IMR-90 (cell line): ENCODE data around the gene FOXC1. TPM values are rescaled to one million over a fixed set of nuclear protein-coding genes. Genes with fewer than 3 reads are reported as not detected.

Experiments
- ATAC-seq: fragments of 200-7000 bp; cut with Tn5 transposase; 2 replicates; pipeline ENCODE4 v1.9.1; 2020; ENCODE audit warnings: low read depth, mild to moderate bottlenecking, moderate library complexity
- BruUV-seq: library from RNA; stranded (reverse); fragments of 400-500 nt; replicated peaks from 2 replicates; lab custom pipeline; 2021; lab: Mats Ljungman, UMichigan
- CTCF ChIA-PET: fragments of 300-600 bp; formaldehyde crosslinking; extraction: SDS; loops from one replicate; lab custom pipeline; 2021; ENCODE audit warnings: antibody characterized with exemption; lab: Yijun Ruan, JAX
- POLR2A ChIA-PET: fragments of 300-600 bp; sonication (Branson Sonifier 250); formaldehyde crosslinking; loops from one replicate; lab custom pipeline; 2022; ENCODE audit warnings: antibody characterized with exemption; ENCODE audit not compliant: unreplicated experiment; lab: Charles Lee
- DNase-seq: peaks from one replicate; pipeline ENCODE4 v3.0.0; 2013
- H2AFZ ChIP-seq: replicated peaks from 2 replicates; pipeline ENCODE3; 2013; ENCODE audit warnings: low read length, mild to moderate bottlenecking; ENCODE audit not compliant: poor library complexity
- H2AK5ac ChIP-seq: 2 replicates; pipeline ENCODE4 v1.6.1; 2013; ENCODE audit warnings: low read depth, low read length, inconsistent platforms
- H2AK9ac ChIP-seq: replicated peaks from 2 replicates; pipeline ENCODE3; 2013; ENCODE audit warnings: mild to moderate bottlenecking, low read depth, low read length, moderate library complexity; ENCODE audit not compliant: poor library complexity
- H2BK120ac ChIP-seq: 2 replicates; pipeline ENCODE4 v1.6.1; 2013; ENCODE audit warnings: low read depth, low read length, inconsistent platforms
- H2BK15ac ChIP-seq: 3 replicates; pipeline ENCODE4 v1.6.1; 2013; ENCODE audit warnings: low read depth, low read length, inconsistent platforms
- H2BK20ac ChIP-seq: 2 replicates; pipeline ENCODE4 v1.6.1; 2013; ENCODE audit warnings: low read depth, mild to moderate bottlenecking, inconsistent platforms, low read length, moderate library complexity
- H2BK5ac ChIP-seq: 2 replicates; pipeline ENCODE4 v1.6.1; 2013; ENCODE audit warnings: mild to moderate bottlenecking, low read depth, low read length, inconsistent platforms; ENCODE audit not compliant: poor library complexity, severe bottlenecking
- H3K14ac ChIP-seq: replicated peaks from 2 replicates; pipeline ENCODE4 v1.6.1; 2013; ENCODE audit warnings: low read depth, low read length, inconsistent platforms
- H3K18ac ChIP-seq: 2 replicates; pipeline ENCODE4 v1.6.1; 2013; ENCODE audit warnings: low read depth, low read length, control low read depth
- H3K23ac ChIP-seq: 2 replicates; pipeline ENCODE4 v1.6.1; 2013; ENCODE audit warnings: low read depth, low read length, inconsistent platforms
- H3K27ac ChIP-seq: 2 replicates; pipeline ENCODE4 v1.5.1; 2013; ENCODE audit warnings: mild to moderate bottlenecking, control low read depth, low read length; ENCODE audit not compliant: insufficient read depth
- H3K27me3 ChIP-seq: 2 replicates; pipeline ENCODE4 v1.6.1; 2013; ENCODE audit warnings: low read length; ENCODE audit not compliant: control insufficient read depth, insufficient read depth
- H3K36me3 ChIP-seq: 2 replicates; pipeline ENCODE4 v1.6.1; 2013; ENCODE audit warnings: low read length, mixed read lengths; ENCODE audit not compliant: control insufficient read depth, insufficient read depth
- H3K4ac ChIP-seq: 2 replicates; pipeline ENCODE4 v1.6.1; 2013; ENCODE audit warnings: low read depth, low read length, inconsistent platforms
- H3K4me1 ChIP-seq: 2 replicates; pipeline ENCODE4 v1.6.1; 2013; ENCODE audit warnings: low read length, mixed read lengths; ENCODE audit not compliant: control insufficient read depth, insufficient read depth
- H3K4me2 ChIP-seq: 2 replicates; pipeline ENCODE4 v1.6.1; 2013; ENCODE audit warnings: low read depth, mild to moderate bottlenecking, control low read depth, low read length, moderate library complexity
- H3K4me3 ChIP-seq: 2 replicates; pipeline ENCODE4 v1.5.1; 2013; ENCODE audit warnings: low read depth, mild to moderate bottlenecking, control low read depth, low read length, moderate library complexity; ENCODE audit not compliant: insufficient read depth
- H3K56ac ChIP-seq: 2 replicates; pipeline ENCODE4 v1.6.1; 2013; ENCODE audit warnings: low read length, inconsistent platforms; ENCODE audit not compliant: insufficient read depth; ENCODE audit errors: extremely low read depth
- H3K79me1 ChIP-seq, 2 experiments: 2 replicates each; pipeline ENCODE4 v1.6.1; 2013; ENCODE audit warnings: low read length in 2 of 2, inconsistent platforms in 1 of 2, low read depth in 1 of 2
- H3K9ac ChIP-seq: 2 replicates; pipeline ENCODE4 v1.6.1; 2013; ENCODE audit warnings: low read depth, low read length, control low read depth
- H3K9me1 ChIP-seq: 2 replicates; pipeline ENCODE4 v1.6.1; 2013; ENCODE audit warnings: low read length, inconsistent platforms; ENCODE audit not compliant: insufficient read depth
- H3K9me3 ChIP-seq: 2 replicates; pipeline ENCODE4 v1.6.1; 2013; ENCODE audit warnings: low read length; ENCODE audit not compliant: control insufficient read depth, insufficient read depth
- H4K20me1 ChIP-seq: 2 replicates; pipeline ENCODE4 v1.6.1; 2013; ENCODE audit warnings: low read length, inconsistent platforms; ENCODE audit not compliant: insufficient read depth
- H4K5ac ChIP-seq: 2 replicates; pipeline ENCODE4 v1.6.1; 2013; ENCODE audit warnings: mild to moderate bottlenecking, low read depth, low read length, control low read depth
- H4K8ac ChIP-seq, 2 experiments: 2 replicates each; pipeline ENCODE4 v1.6.1; 2013; ENCODE audit warnings: low read depth in 2 of 2, low read length in 2 of 2, control low read depth in 1 of 2, inconsistent platforms in 1 of 2
- H4K91ac ChIP-seq: 2 replicates; pipeline ENCODE4 v1.6.1; 2013; ENCODE audit warnings: low read depth, low read length, inconsistent platforms; ENCODE audit not compliant: insufficient read depth
- BHLHE40 ChIP-seq: fragments of 150-350 bp; IDR thresholded peaks from 2 replicates; pipeline ENCODE4 v1.6.1; 2016; ENCODE audit warnings: mild to moderate bottlenecking, low read depth, low read length
- CEBPB ChIP-seq: IDR thresholded peaks from 2 replicates; pipeline ENCODE4 v1.6.1; 2012; ENCODE audit warnings: low read depth, low read length, improper control_type of control experiment
- CHD1 ChIP-seq: IDR thresholded peaks from 2 replicates; pipeline ENCODE4 v1.6.1; 2012; ENCODE audit warnings: low read depth, low read length, improper control_type of control experiment
- FOS ChIP-seq: fragments of 150-350 bp; IDR thresholded peaks from 2 replicates; pipeline ENCODE4 v1.6.1; 2016; ENCODE audit warnings: low read depth, low read length
- MAZ ChIP-seq: IDR thresholded peaks from 2 replicates; pipeline ENCODE4 v1.6.1; 2012; ENCODE audit warnings: low read depth, mild to moderate bottlenecking, low read length, improper control_type of control experiment, moderate library complexity, borderline replicate concordance
- MXI1 ChIP-seq: IDR thresholded peaks from 2 replicates; pipeline ENCODE4 v1.6.1; 2012; ENCODE audit warnings: low read depth, mild to moderate bottlenecking, low read length, moderate library complexity, borderline replicate concordance
- NFE2L2 ChIP-seq: fragments of 150-350 bp; IDR thresholded peaks from 2 replicates; pipeline ENCODE4 v1.6.1; 2016; ENCODE audit warnings: low read depth, mild to moderate bottlenecking, low read length
- RAD21 ChIP-seq: IDR thresholded peaks from 2 replicates; pipeline ENCODE4 v1.6.1; 2012; ENCODE audit warnings: low read length, improper control_type of control experiment
- RFX5 ChIP-seq: IDR thresholded peaks from 2 replicates; pipeline ENCODE4 v1.8.0; 2012; ENCODE audit warnings: low read depth, mild to moderate bottlenecking, low read length, moderate library complexity
- SMC3 ChIP-seq: fragments of 150-350 bp; IDR thresholded peaks from 2 replicates; pipeline ENCODE4 v1.6.1; 2016; ENCODE audit warnings: low read depth, mild to moderate bottlenecking, antibody characterized with exemption, low read length, moderate library complexity
- USF2 ChIP-seq: fragments of 150-350 bp; IDR thresholded peaks from 2 replicates; pipeline ENCODE4 v1.6.1; 2017; ENCODE audit warnings: mild to moderate bottlenecking, antibody characterized with exemption, low read length, low read depth
- WGBS, 2 experiments: methylation state at CpG; one replicate each; pipeline versions ENCODE4 v1.1.5 to v1.1.7; 2013; ENCODE audit warnings: missing lambda C conversion rate in 2 of 2; ENCODE audit not compliant: insufficient read length in 1 of 2; ENCODE audit errors: extremely low coverage in 2 of 2; 5-methylcytosine and 5-hydroxymethylcytosine counted together
- dilution Hi-C: fragments of 300-500 bp; cut with HindIII; formaldehyde crosslinking; loops from one replicate; pipeline ENCODE4 v1.14.3; 2018; ENCODE audit warnings: low sequenced_read_pairs; ENCODE audit not compliant: unreplicated experiment
- in situ Hi-C: fragments of 300-500 bp; cut with MboI; formaldehyde crosslinking; loops from 3 replicates; pipeline ENCODE4 v1.14.3; 2019; ENCODE audit warnings: low sequenced_read_pairs, inconsistent platforms, mixed read lengths
- intact Hi-C: fragments of 100-400 bp; cut with micrococcal nuclease; formaldehyde crosslinking; loops from 2 replicates; pipeline ENCODE4 v1.10.0; 2022
- polyA plus RNA-seq, 3 experiments: library from polyadenylated mRNA; depleted of rRNA; stranded (reverse); fragments of >200 nt; gene quantifications; 2 replicates each; pipeline ENCODE4 v1.2.3, GENCODE V29; 2012; ENCODE audit warnings: low replicate concordance in 1 of 3
- total RNA-seq: library from RNA; depleted of rRNA; stranded (reverse); fragments of >200 nt; gene quantifications from 2 replicates; pipeline ENCODE4 v1.2.3, GENCODE V29; 2012
- TF ChIP-seq, protein P1 (sequence below): conservative IDR thresholded peaks from 2 replicates; pipeline ENCODE4 v1.5.1; 2012; ENCODE audit warnings: mild to moderate bottlenecking, low read depth, low read length, improper control_type of control experiment

FOXC1 gene
- total and polyA plus RNA-seq, 2 of the 4 experiments (the other 2 are of a cell fraction) = 1.3 to 4.0 TPM

DNA sequence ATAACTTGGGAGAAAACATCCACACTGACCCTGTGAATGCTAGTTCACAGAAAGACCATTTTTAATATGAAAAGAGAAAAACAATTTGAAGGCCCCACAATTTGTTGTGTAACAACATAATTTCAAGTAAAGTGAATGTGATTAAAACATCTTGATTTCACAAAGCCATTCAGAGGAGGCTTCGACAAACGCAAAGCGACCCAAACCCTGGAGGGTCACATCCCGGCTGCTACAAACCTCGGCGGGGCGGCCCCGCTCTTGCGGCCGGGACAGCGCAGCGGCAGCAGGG lies 14.0 kb downstream of the FOXC1 start:
- H3K36me3 ChIP-seq = peaks cover 2% of the 10 kb centered on the region; the same call in 1 of the 2 replicates
- no peak overlapping the region for H4K91ac ChIP-seq
- BruUV-seq = no TSS peak
- no peak overlapping the region for H2AK9ac ChIP-seq
- no peak overlapping the region for H3K14ac ChIP-seq
- no peak overlapping the region for H3K56ac ChIP-seq
- H2AFZ ChIP-seq = peak overlapping the region; percentile 88
- no peak overlapping the region for H3K4me3 ChIP-seq
- no peak overlapping the region; the same call in 1 of the 2 replicates for H3K4me2 ChIP-seq
- no peak overlapping the region for H3K9ac ChIP-seq
- intact Hi-C loops = no loop called here
- no peaks in the 10 kb centered on the region for H4K20me1 ChIP-seq
- no peak overlapping the region for H3K23ac ChIP-seq
- H3K4me1 ChIP-seq = peaks cover 9% of the 10 kb centered on the region
- H2BK20ac ChIP-seq = no peak overlapping the region
- dilution Hi-C loops = no loop called here
- no peak overlapping the region for H3K4ac ChIP-seq
- H2AK5ac ChIP-seq = no peak overlapping the region
- H2BK120ac ChIP-seq = no peak overlapping the region
- 100% methylated on average over 2 of the region's 12 CpGs; no CpG with 5 or more reads in 1 of the 2 experiments for WGBS, 2 experiments
- TF ChIP-seq CEBPB (no peak), MAZ (no peak), USF2 (no peak), NFE2L2 (no peak), MXI1 (no peak), SMC3 (no peak), RFX5 (no peak), FOS (no peak), CHD1 (no peak), RAD21 (no peak), BHLHE40 (no peak)
- TF ChIP-seq, protein P1, sequence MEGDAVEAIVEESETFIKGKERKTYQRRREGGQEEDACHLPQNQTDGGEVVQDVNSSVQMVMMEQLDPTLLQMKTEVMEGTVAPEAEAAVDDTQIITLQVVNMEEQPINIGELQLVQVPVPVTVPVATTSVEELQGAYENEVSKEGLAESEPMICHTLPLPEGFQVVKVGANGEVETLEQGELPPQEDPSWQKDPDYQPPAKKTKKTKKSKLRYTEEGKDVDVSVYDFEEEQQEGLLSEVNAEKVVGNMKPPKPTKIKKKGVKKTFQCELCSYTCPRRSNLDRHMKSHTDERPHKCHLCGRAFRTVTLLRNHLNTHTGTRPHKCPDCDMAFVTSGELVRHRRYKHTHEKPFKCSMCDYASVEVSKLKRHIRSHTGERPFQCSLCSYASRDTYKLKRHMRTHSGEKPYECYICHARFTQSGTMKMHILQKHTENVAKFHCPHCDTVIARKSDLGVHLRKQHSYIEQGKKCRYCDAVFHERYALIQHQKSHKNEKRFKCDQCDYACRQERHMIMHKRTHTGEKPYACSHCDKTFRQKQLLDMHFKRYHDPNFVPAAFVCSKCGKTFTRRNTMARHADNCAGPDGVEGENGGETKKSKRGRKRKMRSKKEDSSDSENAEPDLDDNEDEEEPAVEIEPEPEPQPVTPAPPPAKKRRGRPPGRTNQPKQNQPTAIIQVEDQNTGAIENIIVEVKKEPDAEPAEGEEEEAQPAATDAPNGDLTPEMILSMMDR = no peak
- H3K27me3 ChIP-seq = peaks cover 2% of the 10 kb centered on the region
- H2BK15ac ChIP-seq = no peak overlapping the region
- H3K27ac ChIP-seq = no peak overlapping the region
- in situ Hi-C loops = no loop called here
- 0 out of 4 replicates have a peak, but pooled peaks cover 4 to 5% of the 10 kb centered on the region in 2 experiments for H3K79me1 ChIP-seq
- H3K9me1 ChIP-seq = no peaks in the 10 kb centered on the region
- no peak overlapping the region for H4K8ac ChIP-seq
- DNase-seq = no peak
- H4K5ac ChIP-seq = no peak overlapping the region
- no peak overlapping the region for H3K18ac ChIP-seq
- H2BK5ac ChIP-seq = no peak overlapping the region
- ATAC-seq = no peak
- H3K9me3 ChIP-seq = no peaks in the 10 kb centered on the region
- ChIA-PET CTCF (interaction anchor here (1.0 kb wide), 1 partner anchor 12 kb away, joined by 3 read pairs; no protein-coding TSS in a partner anchor), POLR2A (no interaction called here)
